HG03575 (cell line): ENCODE data around the gene EDA.

ENCODE experiments used
- ATAC-seq: cut with Tn5 transposase; IDR thresholded peaks from one replicate; pipeline ENCODE4 v1.9.1; 2021; ENCODE audit not compliant: unreplicated experiment, insufficient number of reproducible peaks, low FRiP score; ENCODE audit errors: extremely low read depth

Gene EDA

GRCh38 chrX:70009049-70009448, 393.1 kb downstream of the EDA start:
- no peak for ATAC-seq

DNA sequence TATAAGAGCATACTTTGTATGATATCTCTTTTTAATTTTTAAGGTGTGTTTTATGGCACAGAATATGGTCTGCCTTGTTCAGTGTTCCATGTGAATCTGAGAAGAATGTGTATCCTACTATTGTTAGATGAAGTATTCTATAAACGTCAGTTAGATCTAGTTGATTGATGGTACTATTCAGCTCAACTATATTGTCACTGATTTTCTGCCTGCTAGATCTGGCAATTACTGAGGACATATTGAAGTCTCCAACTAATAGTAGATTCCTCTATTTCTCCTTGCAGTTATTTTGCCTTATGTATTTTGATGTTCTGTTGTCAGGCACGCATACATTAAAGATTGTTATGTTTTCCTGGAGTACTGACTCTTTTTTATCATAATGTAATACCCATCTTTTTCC, 394.1 kb downstream of the EDA start:
- no peak for ATAC-seq

- no peak for ATAC-seq
These were observed 396.8 kb downstream of the EDA start for GRCh38 chrX:70012756-70013155.

- ATAC-seq = no peak
These were observed 397.8 kb downstream of the EDA start for GRCh38 chrX:70013466-70014381.

- no peak for ATAC-seq
These were observed 400.6 kb downstream of the EDA start for GRCh38 chrX:70016513-70016912.

DNA sequence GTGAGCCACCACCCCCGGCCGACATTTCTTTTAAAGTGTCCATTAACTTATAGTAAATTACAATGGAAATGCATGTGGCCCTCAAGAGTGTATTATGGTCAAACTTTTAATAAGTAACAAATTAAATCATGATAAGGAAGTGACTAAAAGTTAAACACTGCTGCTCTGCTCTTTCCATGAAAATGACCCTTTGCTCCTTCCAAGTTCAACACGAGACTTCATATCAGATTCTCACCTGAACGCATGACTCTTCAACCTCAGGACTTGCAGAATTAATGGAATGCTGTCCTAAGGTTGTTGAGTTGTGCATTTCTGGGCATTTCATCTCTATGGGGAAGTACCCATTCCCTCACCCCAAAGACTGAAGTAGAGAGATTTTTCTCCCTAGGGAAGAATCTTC, 406.7 kb downstream of the EDA start:
- no peak for ATAC-seq

GRCh38 chrX:70025464-70025863, 409.6 kb downstream of the EDA start:
- ATAC-seq = no peak

DNA sequence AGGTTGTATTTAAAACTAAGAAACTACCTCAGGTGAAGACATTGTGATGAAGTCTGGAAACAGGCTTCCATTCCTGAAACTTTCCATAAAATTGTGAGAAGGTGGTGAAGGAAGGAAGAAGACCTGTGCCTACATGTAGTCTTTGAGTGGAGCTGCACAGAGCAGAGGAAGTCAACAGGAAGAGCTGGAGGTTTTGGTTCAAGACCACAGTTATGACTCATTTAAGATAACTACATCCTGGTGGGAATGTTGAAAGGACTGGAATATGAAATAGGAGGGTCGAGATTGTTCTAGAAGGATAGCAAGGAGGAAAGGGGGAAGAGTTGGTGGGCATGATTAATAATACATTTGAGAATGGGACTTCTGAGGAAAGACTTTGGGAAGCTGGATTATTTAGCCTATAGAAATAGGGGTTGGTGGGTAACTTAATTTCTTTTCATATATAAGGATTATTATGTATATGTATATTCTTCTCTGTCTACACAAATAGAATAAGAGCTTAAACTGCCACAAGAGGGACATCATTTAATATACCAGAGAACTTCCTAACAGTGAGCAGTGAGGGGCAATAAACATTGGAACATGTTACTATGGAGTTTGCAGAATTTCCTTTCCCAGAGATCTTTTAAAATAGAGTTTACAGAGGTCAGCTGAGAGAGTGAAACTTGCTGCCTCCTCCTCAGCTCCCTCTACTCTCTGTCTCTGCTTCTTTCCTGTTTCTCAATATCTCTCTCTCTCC, 410.4 kb downstream of the EDA start:
- no peak for ATAC-seq

GRCh38 chrX:70026851-70027200, 410.9 kb downstream of the EDA start:
- no peak for ATAC-seq

GRCh38 chrX:70029863-70030262, 413.9 kb downstream of the EDA start:
- no peak for ATAC-seq

- ATAC-seq = no peak
These were observed 414.4 kb downstream of the EDA start for GRCh38 chrX:70030301-70030767.

DNA sequence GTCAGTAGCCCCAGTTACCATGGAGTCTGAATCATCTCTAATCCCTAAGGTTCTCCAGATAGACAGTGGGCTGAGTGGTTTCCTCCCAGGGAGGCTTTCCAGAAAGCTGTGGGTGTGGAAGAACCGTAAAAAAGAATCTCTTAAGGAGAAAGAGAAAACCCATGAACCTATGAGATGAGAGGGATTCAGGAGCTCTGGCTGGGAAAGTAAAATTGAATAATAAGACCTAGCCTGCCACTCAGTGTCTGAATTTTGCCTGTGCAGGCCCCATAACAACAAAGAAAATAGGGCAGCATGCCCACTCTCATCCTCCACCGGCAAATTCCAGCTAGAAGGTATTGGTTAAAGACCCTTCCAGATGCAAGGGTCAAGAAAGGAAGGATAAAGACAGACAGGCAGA, 416.9 kb downstream of the EDA start:
- ATAC-seq = no peak

- ATAC-seq = no peak
These were observed 417.6 kb downstream of the EDA start for GRCh38 chrX:70033348-70034051.

GRCh38 chrX:70034646-70035045, 418.7 kb downstream of the EDA start:
- ATAC-seq = no peak

GRCh38 chrX:70038515-70038914, 422.6 kb downstream of the EDA start:
- no peak for ATAC-seq

- no peak for ATAC-seq
These were observed 423.0 kb downstream of the EDA start for GRCh38 chrX:70038951-70039350.

DNA sequence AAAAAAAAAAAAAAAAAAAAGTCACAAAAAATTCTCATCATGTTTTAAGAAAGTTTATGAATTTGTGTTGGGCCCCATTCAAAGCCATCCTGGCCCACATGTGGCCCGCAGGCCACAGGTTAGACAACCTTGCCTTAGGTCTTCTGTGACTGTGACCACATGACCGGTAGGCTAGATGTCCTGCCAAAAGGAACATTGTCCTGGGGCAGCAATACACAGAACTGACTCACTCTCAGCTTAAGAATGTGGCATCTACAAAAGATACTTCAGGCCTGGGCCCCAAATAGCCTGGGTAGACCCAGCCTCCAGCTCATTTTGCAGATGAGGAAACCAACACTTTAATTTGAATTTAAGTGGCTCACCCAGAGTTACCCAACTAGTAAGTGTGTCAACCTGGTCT, 423.8 kb downstream of the EDA start:
- ATAC-seq = no peak

GRCh38 chrX:70041993-70042392, 426.1 kb downstream of the EDA start:
- no peak for ATAC-seq

GRCh38 chrX:70042399-70043371, 426.8 kb downstream of the EDA start:
- ATAC-seq = no peak
